CD4-positive, alpha-beta T cell treated with Interleukin-12 subunit alpha and Interleukin-12 subunit beta, for 1 hour (primary cell): ENCODE measurements around the gene LDB3.

Experiments used
- DNase-seq: peaks from one replicate; pipeline ENCODE4 v3.0.0-alpha.2; 2020

LDB3 gene

DNA sequence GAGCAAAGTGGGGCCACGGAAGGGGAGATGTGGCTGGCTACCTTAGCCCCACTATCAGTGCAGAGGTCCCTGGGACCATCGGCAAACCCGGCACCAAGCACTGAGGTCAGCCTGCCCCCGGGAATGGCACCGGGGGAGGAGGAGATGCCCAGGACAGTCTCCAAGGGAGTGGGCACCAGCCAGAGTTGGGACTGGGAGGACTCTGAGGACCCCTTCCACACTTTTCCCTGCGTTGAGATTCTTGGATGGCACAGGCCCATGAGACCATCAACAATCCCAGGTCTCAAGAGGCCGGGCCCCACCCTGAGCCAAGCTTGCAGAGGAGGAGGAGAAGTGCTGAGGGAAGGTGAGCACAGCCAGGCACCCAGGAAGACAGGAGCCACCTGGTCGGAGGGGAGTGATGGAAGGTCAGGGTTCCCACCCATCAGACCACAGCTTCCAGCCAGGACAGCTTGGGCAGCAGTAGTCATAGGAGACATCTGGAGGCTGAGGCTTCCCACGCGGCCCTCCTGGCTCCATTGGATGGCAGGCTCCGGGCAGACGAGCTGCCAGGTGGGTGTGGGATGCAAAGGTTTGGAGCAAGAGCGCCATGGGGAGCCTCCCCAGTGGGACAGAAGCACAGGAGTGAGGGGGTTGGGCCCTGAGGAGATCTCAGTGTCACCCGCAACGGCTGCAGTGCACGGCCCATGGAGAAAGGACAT lies 16.5 kb upstream of the LDB3 start:
- DNase-seq, result no peak

DNA sequence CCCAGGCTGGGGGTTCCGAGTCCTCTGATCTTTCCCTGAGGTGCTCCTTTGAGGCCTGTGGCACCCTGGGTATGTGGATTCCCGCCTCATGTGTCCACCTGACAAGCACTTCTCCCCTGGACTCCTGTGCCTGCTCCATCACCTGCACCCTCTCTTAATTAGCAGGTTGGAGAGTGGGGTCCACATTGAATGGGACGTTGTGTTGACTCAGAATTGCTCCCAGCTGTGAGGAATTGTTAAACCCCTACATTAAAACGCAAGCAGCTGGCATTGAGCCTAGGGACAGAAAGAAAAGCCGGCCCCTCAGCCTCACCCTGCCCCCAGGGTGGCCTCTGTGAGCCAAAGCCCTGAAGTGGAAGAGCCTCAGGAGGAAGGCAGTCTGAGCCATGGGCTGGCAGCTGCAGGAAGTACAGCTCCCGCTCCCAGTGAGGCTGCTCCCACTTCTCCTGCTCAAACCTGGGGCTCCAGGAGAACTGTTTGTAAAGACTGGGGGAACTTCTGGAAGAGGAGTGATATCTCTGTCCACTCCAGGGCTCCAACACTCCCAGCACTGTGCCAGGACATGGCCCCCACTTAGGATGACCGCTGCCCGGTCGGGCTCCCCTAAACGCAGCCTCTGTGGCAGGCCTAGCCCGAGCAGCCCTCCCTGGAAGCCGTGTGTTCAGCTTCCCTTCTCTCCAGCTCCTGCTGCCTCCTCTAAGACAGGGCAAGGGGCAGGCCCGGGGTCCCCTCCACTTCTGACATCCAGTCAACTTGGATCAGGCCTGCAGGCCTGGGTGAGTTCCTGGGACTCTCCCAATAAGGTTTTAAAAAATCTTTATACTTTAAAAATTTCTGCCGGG lies 15.7 kb upstream of the LDB3 start:
- DNase-seq, result no peak

DNA sequence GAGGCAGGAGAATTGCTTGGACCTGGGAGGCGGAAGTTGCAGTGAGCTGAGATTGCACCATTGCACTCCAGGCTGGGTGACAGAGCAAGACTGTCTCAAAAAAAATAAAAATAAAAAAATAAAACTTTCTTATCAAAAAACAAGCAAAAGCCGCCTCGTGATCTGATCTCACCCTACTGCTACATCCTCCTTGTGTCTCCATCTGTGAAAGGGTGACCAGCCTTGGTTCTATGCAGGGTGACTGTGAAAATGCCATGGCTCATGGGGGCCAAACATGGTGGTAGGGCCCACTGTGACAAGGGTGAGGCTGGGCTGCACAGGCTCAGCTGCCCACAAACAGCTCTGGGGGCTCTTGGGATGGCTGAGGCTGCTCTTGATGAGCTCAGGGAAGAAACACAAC lies 14.9 kb upstream of the LDB3 start:
- DNase-seq, result no peak

DNA sequence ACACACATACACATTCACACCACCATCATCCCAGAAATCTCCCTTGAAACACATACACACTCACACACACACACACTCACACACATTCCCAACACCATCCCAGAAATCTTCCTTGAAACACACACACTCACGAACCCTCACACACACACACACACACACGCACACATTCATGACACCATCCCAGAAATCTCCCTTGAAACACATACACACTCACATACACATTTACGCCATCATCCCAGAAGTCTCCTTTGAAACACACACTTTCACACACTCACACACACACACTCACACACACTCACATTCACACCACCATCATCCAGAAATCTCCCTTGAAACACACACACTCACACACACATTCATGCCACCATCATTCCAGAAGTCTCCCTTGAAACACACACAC lies 14.3 kb upstream of the LDB3 start:
- DNase-seq, result no peak

DNA sequence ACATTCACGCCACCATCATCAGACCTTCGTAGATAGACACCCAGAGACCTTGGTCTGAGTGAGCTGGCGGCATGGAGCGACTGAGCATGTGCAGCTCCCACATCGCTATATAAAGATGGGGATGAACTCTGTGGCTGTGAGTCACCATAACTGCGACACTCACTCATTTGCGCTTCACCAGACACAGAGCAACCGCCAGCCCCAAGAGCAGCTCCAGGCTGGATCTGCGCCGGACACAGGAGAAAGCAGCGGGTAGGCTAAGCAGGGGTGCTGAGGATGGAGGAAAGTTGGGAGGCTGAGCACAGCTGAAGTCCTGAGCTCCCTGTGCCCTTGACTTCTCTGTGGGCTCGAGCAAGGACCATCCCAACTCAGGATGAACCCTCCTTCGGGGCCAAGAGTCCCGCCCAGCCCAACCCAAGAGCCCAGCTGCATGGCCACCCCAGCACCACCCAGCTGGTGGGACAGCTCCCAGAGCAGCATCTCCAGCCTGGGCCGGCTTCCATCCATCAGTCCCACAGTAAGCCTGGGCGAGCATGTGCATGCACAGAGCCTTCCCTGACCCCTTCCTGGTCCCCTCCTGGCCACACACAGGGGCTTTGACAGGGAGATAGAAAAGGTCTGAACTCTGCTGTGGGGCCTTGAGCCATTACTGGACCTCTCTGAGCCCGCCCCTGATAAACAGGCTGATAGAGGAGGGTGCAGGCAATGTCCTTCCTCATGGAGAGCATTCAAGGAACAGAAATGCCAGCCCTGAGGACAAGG lies 13.7 kb upstream of the LDB3 start, which contains the start of gene OPN4:
OPN4 (plus strand) TSS at position 137 of the 762 bp plus-strand sequence; CDS start at position 374, 237 bp downstream.
- DNase-seq, result no peak

DNA sequence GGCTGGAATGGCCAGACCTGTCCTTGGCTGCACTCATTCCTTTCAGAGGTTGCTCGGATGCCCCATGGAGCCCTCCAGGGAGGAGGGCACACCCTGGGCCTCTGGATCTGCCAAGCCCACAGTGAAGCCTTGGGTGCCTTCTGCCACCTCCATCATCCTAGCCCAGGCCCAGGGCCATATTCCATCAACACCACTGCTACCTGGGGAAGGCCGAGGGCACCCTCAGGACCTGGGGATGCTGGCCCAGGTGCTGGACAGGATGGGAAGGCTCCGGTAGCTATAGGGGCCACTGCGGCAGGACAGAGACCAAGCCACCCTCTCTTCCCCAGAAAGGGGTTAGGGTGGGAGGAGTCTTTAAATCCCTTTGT lies 13.2 kb upstream of the LDB3 start:
- no peak for DNase-seq

DNA sequence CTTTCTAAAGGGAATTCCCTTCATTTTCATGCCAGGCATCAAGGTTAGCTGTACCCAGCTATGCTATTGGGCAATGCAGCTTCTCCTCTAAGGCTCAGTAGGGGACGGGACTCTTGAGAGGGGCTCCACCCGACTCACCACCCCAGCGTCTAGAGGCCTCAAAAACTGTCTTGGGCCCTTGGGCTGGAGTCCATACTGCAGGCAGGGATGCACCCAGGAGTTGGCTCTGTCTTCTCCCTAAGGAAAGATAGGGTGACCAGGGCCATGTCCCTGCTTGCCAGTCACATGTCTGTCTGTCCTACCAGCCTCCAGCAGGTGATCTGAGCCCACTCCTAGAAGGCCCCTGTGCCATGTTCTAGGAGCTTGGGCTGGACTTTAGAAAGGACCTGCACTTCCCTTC lies 12.7 kb upstream of the LDB3 start:
- no peak for DNase-seq

DNA sequence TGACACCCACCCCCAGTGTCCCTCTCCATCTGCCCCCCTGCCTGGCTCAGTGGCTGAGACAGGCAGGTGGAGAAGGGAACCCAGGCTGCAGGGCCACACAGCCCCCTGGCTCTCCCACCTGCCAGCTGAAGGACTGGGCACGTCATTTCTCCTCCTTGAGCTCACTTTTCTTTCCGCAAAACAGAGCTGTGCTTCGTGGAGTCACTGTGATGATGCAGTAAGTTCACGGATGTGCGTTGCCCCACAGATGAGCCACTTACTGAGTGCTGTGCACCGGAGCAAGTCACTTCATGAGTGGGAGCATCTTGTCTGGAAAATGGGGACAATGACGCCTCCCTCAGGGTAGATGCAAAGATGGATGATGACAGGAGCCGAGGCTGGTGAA lies 11.3 kb upstream of the LDB3 start:
- no peak for DNase-seq

DNA sequence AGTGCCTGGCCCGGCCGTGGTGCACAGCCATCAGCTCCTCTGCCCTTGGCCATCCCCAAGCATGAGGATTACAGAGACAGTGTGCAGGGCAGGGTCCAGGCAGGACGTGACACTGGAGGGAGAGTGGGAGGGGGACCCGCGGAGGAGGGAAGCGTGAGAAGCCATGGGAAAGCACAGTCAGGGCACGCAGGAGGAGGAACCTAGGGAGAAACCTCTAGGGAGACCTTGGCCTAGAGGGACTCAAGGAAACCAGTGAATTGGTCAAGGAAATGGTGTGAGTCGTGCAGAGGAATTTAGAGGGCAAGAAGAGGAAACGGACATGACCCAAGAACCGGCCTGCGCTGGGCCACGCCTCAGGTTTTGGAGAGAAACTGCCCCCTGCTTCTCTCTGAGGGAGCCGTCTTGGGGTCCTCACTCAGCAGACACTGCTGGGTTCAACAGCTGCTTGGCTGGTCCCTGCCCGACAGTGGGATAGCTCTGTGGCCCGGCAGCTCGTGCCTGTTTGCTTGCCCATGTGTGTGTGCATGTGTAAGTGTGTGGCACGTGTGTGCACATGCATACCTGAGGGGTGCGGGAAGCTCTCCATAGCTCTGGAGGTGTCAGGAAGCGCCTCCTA lies 10.8 kb upstream of the LDB3 start:
- no peak for DNase-seq

DNA sequence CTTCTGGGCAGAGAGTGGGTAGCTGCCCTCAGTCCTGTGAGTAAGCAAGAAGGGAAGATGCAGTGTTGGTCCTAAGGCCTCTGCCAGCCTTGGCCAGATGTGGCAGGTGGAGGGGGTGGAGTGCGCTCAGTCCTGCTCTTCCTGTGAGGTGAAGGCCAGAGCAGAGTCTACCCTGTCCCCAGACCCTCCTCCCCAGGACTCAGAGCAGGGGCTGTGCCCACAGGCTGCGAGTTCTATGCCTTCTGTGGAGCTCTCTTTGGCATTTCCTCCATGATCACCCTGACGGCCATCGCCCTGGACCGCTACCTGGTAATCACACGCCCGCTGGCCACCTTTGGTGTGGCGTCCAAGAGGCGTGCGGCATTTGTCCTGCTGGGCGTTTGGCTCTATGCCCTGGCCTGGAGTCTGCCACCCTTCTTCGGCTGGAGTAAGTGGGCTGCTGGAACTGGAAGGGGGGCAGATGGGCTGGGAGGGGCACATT lies 10.0 kb upstream of the LDB3 start:
- no peak for DNase-seq

DNA sequence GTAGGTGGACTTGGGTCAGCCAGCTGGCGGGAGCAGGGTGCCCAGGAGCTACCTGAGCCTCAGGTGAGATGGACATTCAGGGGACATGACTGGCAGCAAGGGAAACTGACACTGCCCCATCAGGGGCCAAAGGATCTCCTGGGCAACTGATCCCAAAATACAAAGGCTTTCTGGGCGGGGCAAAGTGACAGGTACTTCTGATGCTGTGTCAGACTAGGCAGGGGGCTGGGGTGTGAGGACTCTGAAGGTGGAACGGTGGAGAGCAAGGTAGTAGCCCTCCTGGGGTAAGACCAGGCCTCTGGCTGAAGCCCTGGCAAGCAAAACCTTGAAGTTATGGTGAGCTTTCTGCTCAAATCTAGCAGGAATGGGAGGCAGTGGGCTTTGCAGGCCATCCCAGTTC lies 9.6 kb upstream of the LDB3 start:
- DNase-seq, result no peak

DNA sequence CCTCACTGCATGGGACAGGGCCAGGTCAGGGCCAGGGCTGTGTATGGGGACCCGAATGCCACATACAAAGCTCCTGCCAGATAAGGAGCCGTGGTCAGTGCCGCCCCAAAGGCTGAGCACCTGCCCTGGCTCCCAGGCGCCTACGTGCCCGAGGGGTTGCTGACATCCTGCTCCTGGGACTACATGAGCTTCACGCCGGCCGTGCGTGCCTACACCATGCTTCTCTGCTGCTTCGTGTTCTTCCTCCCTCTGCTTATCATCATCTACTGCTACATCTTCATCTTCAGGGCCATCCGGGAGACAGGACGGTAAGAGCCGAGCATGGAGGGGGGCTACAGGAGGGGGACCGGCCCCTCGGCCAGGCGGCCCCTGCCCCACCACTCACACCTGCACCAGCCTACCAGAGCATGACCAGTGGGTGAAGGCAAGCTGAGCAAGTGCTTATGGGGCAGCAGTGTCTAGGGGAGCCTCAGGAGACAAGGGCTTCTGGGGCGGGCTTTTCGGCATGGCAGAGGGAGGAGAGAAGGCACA lies 9.1 kb upstream of the LDB3 start:
- no peak for DNase-seq

DNA sequence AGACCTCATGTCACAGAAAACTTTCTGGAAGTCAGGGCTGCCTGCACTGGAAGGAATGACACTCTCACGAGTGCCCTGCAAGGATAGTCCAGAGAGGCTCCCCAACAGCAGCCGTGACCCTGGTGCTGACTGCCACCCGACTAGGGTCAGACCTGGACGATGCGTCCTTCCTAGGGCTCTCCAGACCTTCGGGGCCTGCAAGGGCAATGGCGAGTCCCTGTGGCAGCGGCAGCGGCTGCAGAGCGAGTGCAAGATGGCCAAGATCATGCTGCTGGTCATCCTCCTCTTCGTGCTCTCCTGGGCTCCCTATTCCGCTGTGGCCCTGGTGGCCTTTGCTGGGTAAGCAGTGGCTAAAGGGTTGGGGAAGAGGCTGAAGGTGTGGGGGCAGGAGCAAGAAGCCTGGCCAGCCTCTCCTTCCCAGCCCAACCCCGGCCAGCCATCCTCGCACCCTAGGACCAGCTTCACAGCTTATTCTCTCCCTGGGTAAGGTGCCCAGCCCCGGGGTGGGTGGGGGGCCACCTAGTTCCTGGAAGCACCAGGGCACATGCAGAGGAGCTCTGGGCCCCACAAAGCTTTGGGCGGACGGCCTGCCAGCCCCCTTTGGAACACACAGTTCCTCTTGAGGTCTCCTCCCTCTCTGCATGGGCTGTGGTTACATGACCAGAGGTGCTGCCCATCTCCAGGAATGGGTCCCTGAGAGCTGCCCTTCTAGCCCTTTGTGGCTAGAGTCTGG lies 8.4 kb upstream of the LDB3 start:
- no peak for DNase-seq

DNA sequence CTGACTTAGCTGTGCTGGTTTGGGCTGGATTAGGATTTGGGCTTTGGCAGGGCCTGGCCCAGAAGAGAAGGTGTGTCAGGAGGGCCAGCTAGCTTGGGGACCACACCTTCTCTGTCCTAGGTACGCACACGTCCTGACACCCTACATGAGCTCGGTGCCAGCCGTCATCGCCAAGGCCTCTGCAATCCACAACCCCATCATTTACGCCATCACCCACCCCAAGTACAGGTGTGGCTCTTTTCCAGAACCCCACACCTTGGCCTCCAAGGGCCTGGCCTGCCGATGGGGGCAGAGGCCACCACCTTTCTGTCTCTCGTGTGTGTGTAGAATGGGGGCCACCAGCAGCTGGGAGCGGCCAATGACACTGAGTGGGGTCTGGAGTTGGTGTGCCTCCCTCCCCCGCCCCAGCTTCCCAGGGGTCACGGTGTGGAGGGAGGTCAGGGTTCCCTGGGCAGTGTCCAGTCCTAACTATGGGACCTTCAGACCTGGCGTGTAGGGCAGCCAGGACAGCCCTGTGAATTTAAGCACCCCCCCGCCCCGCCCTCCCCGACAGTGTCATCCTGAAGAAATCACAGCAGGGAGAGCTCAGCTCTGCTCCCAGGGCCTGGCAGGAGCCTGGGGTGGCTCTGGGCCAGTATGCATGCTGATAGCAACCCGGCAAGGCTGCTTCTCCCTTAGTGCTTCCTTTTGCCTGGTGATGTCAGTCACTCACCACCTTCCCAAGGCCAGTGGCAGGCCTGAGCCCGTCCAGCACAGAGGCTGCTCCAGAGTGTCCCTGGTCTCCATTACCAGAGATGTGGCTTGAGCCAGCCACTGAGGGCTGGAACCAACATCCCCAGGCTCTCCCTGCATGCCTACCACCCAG lies 6.9 kb upstream of the LDB3 start:
- no peak for DNase-seq

DNA sequence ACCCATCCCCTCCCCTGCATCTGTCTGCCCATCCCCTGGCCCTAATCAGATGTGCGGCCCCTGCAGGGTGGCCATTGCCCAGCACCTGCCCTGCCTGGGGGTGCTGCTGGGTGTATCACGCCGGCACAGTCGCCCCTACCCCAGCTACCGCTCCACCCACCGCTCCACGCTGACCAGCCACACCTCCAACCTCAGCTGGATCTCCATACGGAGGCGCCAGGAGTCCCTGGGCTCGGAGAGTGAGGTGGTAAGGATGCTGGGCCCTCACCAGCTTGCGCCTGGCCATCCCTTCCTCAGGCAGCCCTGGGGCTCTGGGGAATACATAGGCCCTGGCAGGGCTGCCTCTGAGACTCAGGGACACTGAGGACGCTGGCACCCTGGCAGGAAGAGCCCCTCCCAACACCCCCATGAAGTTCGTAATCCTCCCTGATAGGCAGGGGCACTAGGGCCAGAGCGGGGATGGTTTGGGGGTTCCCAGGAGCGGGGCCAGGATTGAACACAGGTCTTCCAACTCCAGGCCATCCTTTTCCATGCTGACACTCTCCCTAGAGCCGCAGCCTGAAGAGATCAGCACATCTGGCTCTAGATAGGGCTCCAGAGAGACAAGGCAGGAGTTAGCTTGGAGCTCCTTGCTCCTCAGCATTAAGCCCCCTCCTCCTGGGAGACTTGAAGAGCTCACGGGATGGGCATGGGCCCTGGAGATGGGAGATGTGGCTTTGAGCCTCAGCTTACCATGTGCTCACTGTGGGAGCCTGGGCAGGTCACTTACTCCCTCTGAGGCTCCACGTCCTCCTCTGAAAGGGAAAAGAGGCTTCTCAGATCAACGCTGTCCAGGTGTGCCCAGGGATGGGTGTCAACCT lies 5.9 kb upstream of the LDB3 start:
- no peak for DNase-seq

DNA sequence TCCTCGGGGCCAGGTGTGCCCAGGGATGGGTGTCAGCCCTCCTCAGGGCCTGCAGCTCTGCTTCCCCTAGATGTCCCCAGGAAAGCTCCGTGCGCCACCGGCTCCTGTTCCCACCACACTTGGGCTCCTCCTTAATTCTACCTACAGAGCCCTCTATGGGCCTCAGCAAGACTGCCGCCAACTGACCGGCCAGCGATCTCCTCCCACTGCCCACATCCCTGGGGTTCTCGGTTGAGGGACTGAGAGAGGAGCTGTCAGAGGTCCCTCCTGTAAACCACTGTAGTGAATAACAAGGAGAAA lies 5.3 kb upstream of the LDB3 start:
- no peak for DNase-seq

DNA sequence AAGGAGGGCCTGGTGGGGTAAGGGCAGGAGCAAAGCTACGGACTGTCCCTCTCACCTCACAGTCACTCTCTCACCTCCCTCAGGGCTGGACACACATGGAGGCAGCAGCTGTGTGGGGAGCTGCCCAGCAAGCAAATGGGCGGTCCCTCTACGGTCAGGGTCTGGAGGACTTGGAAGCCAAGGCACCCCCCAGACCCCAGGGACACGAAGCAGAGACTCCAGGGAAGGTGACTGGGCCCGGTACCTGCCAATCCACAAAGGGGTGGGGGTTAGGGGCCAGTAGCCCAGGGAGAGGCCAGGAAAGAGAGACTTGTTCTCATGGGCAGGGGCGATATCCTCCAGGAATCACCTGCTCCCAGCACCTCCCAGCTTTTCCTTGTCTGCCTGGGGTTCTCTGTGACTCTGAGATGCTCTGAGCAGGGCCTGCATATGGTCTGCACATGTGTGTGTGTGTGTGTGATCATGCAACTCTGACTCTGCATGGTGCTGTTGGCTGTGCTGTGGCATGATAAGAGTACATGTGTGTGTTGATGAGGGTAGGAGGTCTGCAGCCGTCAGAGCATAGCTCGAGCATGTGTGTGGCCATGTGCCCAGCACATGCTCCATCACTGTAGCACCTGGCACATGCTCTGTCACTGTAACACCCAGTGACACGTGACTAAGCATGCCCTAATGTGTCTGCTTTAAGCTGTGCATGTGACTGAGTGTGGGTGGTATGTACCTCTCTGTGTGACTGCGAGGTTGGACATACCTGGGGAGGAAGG lies 4.6 kb upstream of the LDB3 start:
- no peak for DNase-seq

DNA sequence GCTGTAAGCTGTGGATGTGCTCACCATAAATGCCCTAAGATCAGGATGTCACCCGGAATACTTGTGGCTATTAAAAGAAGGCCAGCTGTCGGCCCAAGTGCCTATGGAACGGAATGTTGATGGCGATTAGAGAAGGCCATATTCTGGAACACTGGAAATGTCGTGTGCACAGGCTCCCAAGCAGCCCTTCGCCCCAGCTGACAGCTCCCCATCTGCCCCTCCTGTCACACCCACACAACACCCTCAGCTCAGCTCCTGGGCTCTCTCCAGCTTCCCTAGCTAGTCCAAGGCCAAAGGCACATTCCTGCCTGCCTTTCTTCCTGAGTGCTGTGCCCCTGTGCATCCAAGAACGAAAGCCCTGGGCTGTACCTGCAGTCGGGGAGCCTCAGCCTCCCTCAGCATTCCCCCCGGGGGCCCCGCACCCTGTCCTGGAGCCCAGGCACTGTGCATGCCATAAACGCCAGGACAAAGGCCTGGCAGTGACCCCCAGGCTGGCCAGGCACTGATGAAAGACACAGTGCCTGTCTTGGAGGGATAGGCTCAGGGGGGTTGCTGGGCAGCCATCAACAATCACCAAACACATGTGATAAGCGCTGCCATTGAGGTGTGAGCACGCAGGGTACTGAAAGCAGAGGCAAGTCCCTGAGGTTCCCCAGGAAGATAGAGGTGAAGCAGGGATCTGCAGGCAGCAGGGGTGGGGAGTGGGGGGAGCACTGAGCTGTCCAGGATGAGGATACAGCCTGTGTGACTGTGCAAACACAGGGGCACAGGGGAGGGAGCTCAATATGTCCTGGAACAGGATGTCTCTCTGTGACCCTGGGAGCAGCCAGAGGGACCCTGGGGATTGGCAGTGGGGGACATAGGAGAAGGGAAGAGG lies 3.7 kb upstream of the LDB3 start:
- DNase-seq, result no peak

DNA sequence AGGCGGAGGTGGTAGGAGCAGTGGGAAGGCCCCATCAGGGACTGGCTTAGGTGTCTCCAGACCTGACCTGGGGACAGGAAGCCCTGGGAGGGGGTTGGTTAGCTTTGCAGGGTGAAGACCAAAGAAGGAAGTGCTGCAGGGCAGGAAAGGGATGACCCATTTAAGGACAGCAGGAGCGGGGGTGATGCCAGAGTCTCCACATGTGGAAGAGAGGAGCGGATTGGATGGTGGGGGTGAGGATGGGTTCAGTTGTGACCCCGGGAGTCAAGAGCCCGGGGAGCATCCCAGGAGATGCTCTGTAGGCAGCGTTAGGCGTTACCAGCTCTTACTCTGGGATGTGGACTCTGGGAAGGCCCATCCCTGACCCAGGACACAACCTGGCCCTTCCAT lies 3.1 kb upstream of the LDB3 start:
- no peak for DNase-seq
